Fibroblast of lung (primary cell): ENCODE results near the gene EXOC1L. TPM values are rescaled to one million over a fixed set of nuclear protein-coding genes. Genes with fewer than 3 reads are reported as not detected.

Experiments
- DNase-seq, 2 donors: peaks; one replicate each; pipeline versions ENCODE4 v3.0.0 to v3.0.0-alpha.2; 2010; ENCODE audit warnings: low read depth in 2 of 2
- H2AFZ ChIP-seq: 2 replicates; pipeline ENCODE4 v1.5.1; 2012; ENCODE audit warnings: low read length, control low read depth, inconsistent platforms
- H3K27ac ChIP-seq: 2 replicates; pipeline ENCODE4 v1.5.1; 2011; ENCODE audit warnings: low read length, control low read depth; ENCODE audit not compliant: insufficient read depth
- H3K27me3 ChIP-seq: 2 replicates; pipeline ENCODE4 v1.5.1; 2011; ENCODE audit warnings: mild to moderate bottlenecking, low read length; ENCODE audit not compliant: control insufficient read depth, insufficient read depth
- H3K36me3 ChIP-seq: 2 replicates; pipeline ENCODE4 v1.5.1; 2011; ENCODE audit warnings: low read length; ENCODE audit not compliant: control insufficient read depth, insufficient read depth
- H3K4me1 ChIP-seq: 2 replicates; pipeline ENCODE4 v1.5.1; 2011; ENCODE audit warnings: low read length; ENCODE audit not compliant: control insufficient read depth, insufficient read depth; ENCODE audit errors: extremely low read depth
- H3K4me2 ChIP-seq: 2 replicates; pipeline ENCODE4 v1.5.1; 2011; ENCODE audit warnings: low read length, control low read depth; ENCODE audit not compliant: insufficient read depth; ENCODE audit errors: extremely low read depth
- H3K4me3 ChIP-seq, 4 experiments: fragments of 200-600 bp in 1 of 4; sonication (generic) in 1 of 4; replicated peaks in 1 of 4; 2 replicates each; pipeline ENCODE4 v1.5.1; 2011 to 2016; ENCODE audit warnings: low read length in 4 of 4, low read depth in 3 of 4, mild to moderate bottlenecking in 3 of 4, control low read depth in 2 of 4, inconsistent platforms in 1 of 4, mixed read lengths in 1 of 4; ENCODE audit not compliant: insufficient read depth in 1 of 4; ENCODE audit errors: control extremely low read depth in 1 of 4
- H3K79me2 ChIP-seq: 2 replicates; pipeline ENCODE4 v1.5.1; 2012; ENCODE audit warnings: mild to moderate bottlenecking, low read length, inconsistent platforms; ENCODE audit not compliant: control insufficient read depth, insufficient read depth
- H3K9ac ChIP-seq: 2 replicates; pipeline ENCODE4 v1.5.1; 2011; ENCODE audit warnings: mild to moderate bottlenecking, low read length, control low read depth; ENCODE audit not compliant: insufficient read depth
- H3K9me3 ChIP-seq: 2 replicates; pipeline ENCODE4 v1.5.1; 2012; ENCODE audit warnings: low read depth, low read length; ENCODE audit not compliant: control insufficient read depth, insufficient read depth
- H4K20me1 ChIP-seq: 2 replicates; pipeline ENCODE4 v1.5.1; 2011; ENCODE audit warnings: low read length; ENCODE audit not compliant: control insufficient read depth, insufficient read depth; ENCODE audit errors: extremely low read depth
- CTCF ChIP-seq, 2 donors: IDR thresholded peaks in 1 of 2; conservative IDR thresholded peaks in 1 of 2; 1 replicate in 1 of 2; 2 replicates in 1 of 2; pipeline ENCODE4 v1.5.1; 2011 to 2012; ENCODE audit warnings: low read length in 2 of 2, control low read depth in 1 of 2, inconsistent platforms in 1 of 2, low read depth in 1 of 2, mild to moderate bottlenecking in 1 of 2
- EZH2 ChIP-seq: IDR thresholded peaks from 2 replicates; pipeline ENCODE4 v1.5.1; 2012; ENCODE audit warnings: low read length, control low read depth, mild to moderate bottlenecking; ENCODE audit errors: missing control alignments
- polyA plus RNA-seq, 2 donors: library from polyadenylated mRNA; depleted of rRNA in 1 of 2; stranded (reverse) in 1 of 2; unstranded in 1 of 2; fragments of >200 nt; gene quantifications; 2 replicates each; pipeline ENCODE4 v1.2.1, GENCODE V29; 2011 to 2012; ENCODE audit warnings: missing spikeins in 1 of 2
- total RNA-seq: library from RNA; depleted of rRNA; stranded (reverse); fragments of >200 nt; gene quantifications from 2 replicates; pipeline ENCODE4 v1.2.1, GENCODE V29; 2014

EXOC1L gene
- total and polyA plus RNA-seq, 2 donors (not counting 1 experiment from before 2014, with no cell fraction given) = not detected

DNA sequence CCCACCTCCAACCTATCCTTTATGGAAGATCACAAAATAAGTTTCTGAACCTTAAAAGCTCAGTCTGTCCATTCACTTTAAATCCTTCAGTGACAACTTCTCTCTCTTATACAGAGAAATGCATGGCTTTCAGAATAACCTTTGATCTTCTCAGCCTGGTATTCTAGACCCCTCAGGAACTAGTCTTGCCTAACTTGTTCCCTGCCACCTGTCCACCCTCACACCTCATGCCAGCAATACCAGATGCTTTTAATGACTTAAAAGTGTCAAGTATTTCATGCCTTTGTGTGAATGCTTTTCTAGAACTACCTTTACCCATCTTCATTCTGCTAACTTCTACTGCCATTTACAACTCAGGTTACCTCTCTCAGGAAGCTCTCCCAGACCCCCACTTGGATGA, 7.4 kb downstream of the EXOC1L start:
- no peak overlapping the region for H3K9ac ChIP-seq
- TF ChIP-seq EZH2 (no peak), CTCF (conservative IDR thresholded peaks at IDR 0.05 in 1 of 2, IDR thresholded peaks at IDR 0.05 in 1 of 2; ENCODE audit: low read depth in 1 of 2, low read length in 2 of 2) (no peak)
- no peaks in the 10 kb centered on the region for H4K20me1 ChIP-seq
- H3K4me3 ChIP-seq = no peak overlapping the region
- no peak overlapping the region for H3K27ac ChIP-seq
- H3K36me3 ChIP-seq = no peaks in the 10 kb centered on the region
- peaks cover 8% of the 10 kb centered on the region for H3K27me3 ChIP-seq
- H3K79me2 ChIP-seq = no peaks in the 10 kb centered on the region
- H3K4me2 ChIP-seq = no peak overlapping the region
- H3K4me1 ChIP-seq = no peaks in the 10 kb centered on the region
- no peaks in the 10 kb centered on the region for H3K9me3 ChIP-seq
- H2AFZ ChIP-seq = no peak overlapping the region
- no peak for DNase-seq

GRCh38 chr4:55827582-55827981, 8.0 kb downstream of the EXOC1L start:
- Histone ChIP-seq H3K4me2 (no peak overlapping the region), H3K27me3 (peaks cover 8% of the 10 kb centered on the region), H3K36me3 (no peaks in the 10 kb centered on the region), H3K4me1 (no peaks in the 10 kb centered on the region), H2AFZ (no peak overlapping the region), H3K79me2 (no peaks in the 10 kb centered on the region), H3K4me3 (no peak overlapping the region), H3K9ac (no peak overlapping the region), H3K9me3 (no peaks in the 10 kb centered on the region), H3K27ac (no peak overlapping the region), H4K20me1 (no peaks in the 10 kb centered on the region)
- no peak for DNase-seq
- no peak for TF ChIP-seq CTCF (conservative IDR thresholded peaks at IDR 0.05 in 1 of 2, IDR thresholded peaks at IDR 0.05 in 1 of 2; ENCODE audit: low read depth in 1 of 2, low read length in 2 of 2)
- TF ChIP-seq EZH2 = no peak

DNA sequence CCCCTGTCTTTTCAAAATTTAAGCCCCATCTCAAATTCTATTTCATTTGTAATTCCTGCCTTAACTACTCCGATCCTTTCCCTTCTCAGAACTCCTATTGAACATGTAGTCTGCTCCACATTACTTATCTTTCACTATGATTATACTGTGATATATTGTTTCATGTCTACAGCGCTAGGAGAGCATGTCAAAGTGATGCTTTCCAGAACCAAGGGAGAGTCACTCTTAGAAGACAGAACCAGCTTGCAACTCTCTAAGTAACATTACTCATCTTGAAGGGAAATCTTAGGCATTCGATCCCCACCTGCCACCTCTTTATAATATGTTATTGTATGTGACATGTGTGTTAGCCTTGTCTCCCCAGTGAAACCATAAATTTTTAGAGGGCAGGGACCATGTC, 10.5 kb downstream of the EXOC1L start:
- peaks cover 8% of the 10 kb centered on the region for H3K27me3 ChIP-seq
- no peak overlapping the region for H3K4me2 ChIP-seq
- H4K20me1 ChIP-seq = no peaks in the 10 kb centered on the region
- no peak overlapping the region for H3K9ac ChIP-seq
- DNase-seq = no peak
- H3K4me3 ChIP-seq = no peak overlapping the region
- no peak overlapping the region for H3K27ac ChIP-seq
- H3K79me2 ChIP-seq = no peaks in the 10 kb centered on the region
- H2AFZ ChIP-seq = no peak overlapping the region
- no peaks in the 10 kb centered on the region for H3K9me3 ChIP-seq
- no peaks in the 10 kb centered on the region for H3K36me3 ChIP-seq
- no peaks in the 10 kb centered on the region for H3K4me1 ChIP-seq
- TF ChIP-seq CTCF (conservative IDR thresholded peaks at IDR 0.05 in 1 of 2, IDR thresholded peaks at IDR 0.05 in 1 of 2; ENCODE audit: low read depth in 1 of 2, low read length in 2 of 2) (no peak), EZH2 (no peak)
